ENCODE data around the gene MYL4.
"Not testable (repeated sequence)": the region's sequence is repeated elsewhere in the genome, so short reads cannot be mapped to it uniquely, and the experiment has no call there.

Gene MYL4

DNA sequence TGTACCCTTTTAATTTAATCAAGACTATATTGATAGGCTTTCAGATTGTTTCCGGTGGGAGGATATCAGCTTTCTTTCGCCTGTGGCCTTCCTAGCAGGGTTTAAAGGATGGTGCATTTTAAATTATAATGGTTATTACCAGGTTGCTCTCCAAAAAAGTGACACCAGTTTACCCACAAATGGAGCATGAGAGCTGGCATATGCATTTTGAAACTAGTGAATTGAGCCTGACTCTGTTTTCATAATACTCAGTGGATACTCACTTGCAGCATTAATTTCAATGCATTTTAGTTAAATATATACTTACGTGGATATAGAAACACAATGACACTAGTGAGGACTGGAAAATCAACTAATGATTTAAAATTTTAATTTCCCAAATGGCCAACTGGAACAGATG is 5.8 kb downstream of the MYL4 start:
- ChIA-PET POLR2A (no interaction called here), CTCF (no interaction called here)
- TF ChIP-seq L3MBTL2 (conservative IDR thresholded peaks at IDR 0.05) (no peak), SP1 (IDR thresholded peaks at IDR 0.05) (no peak), HDGF (IDR thresholded peaks at IDR 0.05; ENCODE audit: borderline replicate concordance) (no peak), ELF4 (IDR thresholded peaks at IDR 0.05) (no peak), FOXK2 (IDR thresholded peaks at IDR 0.05) (no peak)
- DNase-seq (ENCODE audit: extremely low spot score): no peak

DNA sequence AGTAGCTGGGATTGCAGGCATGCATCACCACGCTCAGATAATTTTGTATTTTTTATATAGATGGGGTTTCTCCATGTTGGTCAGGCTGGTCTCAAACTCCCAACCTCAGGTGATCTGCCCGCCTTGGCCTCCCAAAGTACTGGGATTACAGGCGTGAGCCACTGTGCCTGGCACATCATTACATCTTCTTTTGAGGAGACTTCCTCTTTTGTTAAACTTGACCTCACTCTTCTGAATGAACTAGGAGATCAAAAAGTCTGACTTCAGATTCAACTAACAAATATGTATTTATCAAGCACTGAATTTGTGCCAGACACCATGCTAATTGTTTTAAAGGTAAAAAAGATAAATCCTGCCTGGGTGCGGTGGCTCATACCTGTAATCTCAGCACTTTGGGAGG is 7.7 kb downstream of the MYL4 start:
- POLR2A ChIA-PET; DNase-seq (ENCODE audit: extremely low spot score); CTCF ChIA-PET: not testable (repeated sequence)

DNA sequence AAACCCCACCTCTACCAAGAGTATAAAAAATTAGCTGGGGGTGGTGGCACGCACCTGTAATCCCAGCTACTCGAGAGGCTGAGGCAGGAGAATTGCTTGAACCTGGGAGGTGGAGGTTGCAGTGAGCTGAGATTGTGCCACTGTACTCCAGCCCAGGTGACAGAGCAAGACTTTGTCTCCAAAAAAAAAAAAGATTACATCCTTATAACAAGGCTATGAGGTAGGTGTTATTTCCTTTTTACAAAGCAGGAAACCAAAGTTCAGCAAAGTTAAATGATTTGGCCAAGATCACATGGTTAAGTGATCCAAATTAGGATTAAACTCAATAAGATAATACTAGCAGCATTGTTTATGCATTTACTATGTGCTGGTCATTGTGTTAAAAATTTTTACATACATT is 8.1 kb downstream of the MYL4 start:
- POLR2A ChIA-PET: not testable (repeated sequence)

DNA sequence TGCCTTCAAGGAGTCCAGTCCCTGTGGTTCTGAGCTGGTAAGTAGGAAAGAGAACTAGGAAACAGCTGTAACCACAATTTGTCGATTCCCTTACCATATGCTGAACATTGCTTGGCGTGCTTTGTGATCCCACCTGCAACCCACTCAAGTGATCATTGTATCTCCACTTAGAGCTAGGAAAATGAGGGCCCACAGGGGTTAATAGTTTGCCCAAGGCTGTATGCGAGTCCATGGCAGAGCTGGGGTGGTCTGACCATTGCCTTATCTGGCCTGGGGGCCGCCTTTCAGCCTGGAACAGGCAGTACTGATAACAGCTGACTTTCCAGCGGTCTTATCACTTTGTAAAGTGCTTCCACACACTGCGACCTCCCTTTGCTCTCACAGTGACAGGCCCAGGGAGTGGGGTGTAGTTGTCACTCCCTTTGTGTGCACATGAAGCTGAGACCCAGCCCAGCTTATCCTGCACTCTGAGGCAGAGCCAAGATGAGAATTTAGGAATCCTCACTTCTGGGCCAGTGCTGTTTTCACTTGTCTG is 9.8 kb downstream of the MYL4 start:
- POLR2A ChIA-PET: no interaction called here
- TF ChIP-seq LEF1 (IDR thresholded peaks at IDR 0.05; ENCODE audit: borderline replicate concordance) (no peak), SUZ12 (IDR thresholded peaks at IDR 0.05) (no peak), FOXK2 (IDR thresholded peaks at IDR 0.05) (no peak), ARNT (IDR thresholded peaks at IDR 0.05) (no peak), NFRKB (IDR thresholded peaks at IDR 0.05) (no peak), CTBP1 (IDR thresholded peaks at IDR 0.05; ENCODE audit: borderline replicate concordance) (no peak), TARDBP (IDR thresholded peaks at IDR 0.05) (no peak), FOXA1 (IDR thresholded peaks at IDR 0.05) (no peak), BHLHE40 (IDR thresholded peaks at IDR 0.05; ENCODE audit: borderline replicate concordance) (no peak), ZNF384 (IDR thresholded peaks at IDR 0.05) (no peak), SP1 (IDR thresholded peaks at IDR 0.05) (no peak), HDGF (IDR thresholded peaks at IDR 0.05; ENCODE audit: borderline replicate concordance) (no peak), L3MBTL2 (conservative IDR thresholded peaks at IDR 0.05) (no peak), FOXM1 (IDR thresholded peaks at IDR 0.05; ENCODE audit: borderline replicate concordance) (no peak), ELF4 (IDR thresholded peaks at IDR 0.05) (no peak)
- TF ChIP-seq, protein P1, sequence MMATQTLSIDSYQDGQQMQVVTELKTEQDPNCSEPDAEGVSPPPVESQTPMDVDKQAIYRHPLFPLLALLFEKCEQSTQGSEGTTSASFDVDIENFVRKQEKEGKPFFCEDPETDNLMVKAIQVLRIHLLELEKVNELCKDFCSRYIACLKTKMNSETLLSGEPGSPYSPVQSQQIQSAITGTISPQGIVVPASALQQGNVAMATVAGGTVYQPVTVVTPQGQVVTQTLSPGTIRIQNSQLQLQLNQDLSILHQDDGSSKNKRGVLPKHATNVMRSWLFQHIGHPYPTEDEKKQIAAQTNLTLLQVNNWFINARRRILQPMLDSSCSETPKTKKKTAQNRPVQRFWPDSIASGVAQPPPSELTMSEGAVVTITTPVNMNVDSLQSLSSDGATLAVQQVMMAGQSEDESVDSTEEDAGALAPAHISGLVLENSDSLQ (IDR thresholded peaks at IDR 0.05): no peak
- DNase-seq (ENCODE audit: extremely low spot score): no peak
- CTCF ChIA-PET: interaction anchor here (0.7 kb wide), 2 partner anchors 23 to 29 kb away, joined by 3 read pairs; partner anchors contain the start of gene CDC27

More for the DNA sequence above, 8.1 kb downstream of the MYL4 start:
- DNase-seq (ENCODE audit: extremely low spot score); CTCF ChIA-PET: not testable (repeated sequence)

DNA sequence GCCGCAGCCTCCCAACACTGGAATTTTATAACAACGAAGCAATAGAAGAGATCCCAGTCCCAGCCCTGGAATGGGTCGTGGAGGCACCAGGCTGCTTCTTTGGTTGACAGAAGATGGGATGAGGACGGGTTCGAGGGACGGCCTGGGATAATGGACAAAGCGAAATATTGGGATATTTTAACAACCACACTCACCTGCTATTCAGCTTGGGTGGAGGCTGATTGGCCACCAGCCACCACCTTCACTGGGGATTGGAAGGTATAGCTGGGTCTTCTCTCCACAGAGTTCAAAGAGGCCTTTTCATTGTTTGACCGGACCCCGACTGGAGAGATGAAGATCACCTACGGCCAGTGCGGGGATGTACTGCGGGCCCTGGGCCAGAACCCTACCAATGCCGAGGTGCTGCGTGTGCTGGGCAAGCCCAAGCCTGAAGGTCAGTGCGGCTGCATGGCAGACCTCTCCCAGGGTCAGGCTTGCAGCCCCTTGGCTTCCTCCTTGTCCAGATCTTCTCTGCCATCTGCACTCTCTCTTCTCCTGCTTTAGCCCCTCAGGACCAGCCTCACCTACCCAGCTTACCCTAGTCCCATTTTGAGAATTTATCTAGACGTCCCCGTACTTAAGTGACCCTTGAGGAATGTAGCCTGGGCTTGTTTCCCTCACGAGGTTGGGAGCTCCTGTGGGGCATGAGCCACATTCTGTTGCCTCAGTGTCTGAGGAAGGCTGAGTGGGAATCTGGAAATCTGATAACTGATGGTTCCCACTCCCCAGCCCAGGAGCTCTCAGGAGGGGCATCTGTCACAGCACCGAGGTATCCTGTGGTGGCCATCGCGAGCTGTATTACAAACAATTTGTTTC is 10.7 kb downstream of the MYL4 start:
- POLR2A ChIA-PET: no interaction called here
- TF ChIP-seq SUZ12 (IDR thresholded peaks at IDR 0.05) (no peak), CTBP1 (IDR thresholded peaks at IDR 0.05; ENCODE audit: borderline replicate concordance) (no peak), LEF1 (IDR thresholded peaks at IDR 0.05; ENCODE audit: borderline replicate concordance) (no peak), ZNF384 (IDR thresholded peaks at IDR 0.05) (no peak), BHLHE40 (IDR thresholded peaks at IDR 0.05; ENCODE audit: borderline replicate concordance) (no peak), ARNT (IDR thresholded peaks at IDR 0.05) (no peak), FOXK2 (IDR thresholded peaks at IDR 0.05) (no peak), NFRKB (IDR thresholded peaks at IDR 0.05) (no peak), HDGF (IDR thresholded peaks at IDR 0.05; ENCODE audit: borderline replicate concordance) (no peak), FOXA1 (IDR thresholded peaks at IDR 0.05) (no peak), L3MBTL2 (conservative IDR thresholded peaks at IDR 0.05) (no peak), ELF4 (IDR thresholded peaks at IDR 0.05) (no peak), SP1 (IDR thresholded peaks at IDR 0.05) (no peak), FOXM1 (IDR thresholded peaks at IDR 0.05; ENCODE audit: borderline replicate concordance) (no peak), TARDBP (IDR thresholded peaks at IDR 0.05) (no peak)
- TF ChIP-seq, protein P1 (IDR thresholded peaks at IDR 0.05): no peak

DNA sequence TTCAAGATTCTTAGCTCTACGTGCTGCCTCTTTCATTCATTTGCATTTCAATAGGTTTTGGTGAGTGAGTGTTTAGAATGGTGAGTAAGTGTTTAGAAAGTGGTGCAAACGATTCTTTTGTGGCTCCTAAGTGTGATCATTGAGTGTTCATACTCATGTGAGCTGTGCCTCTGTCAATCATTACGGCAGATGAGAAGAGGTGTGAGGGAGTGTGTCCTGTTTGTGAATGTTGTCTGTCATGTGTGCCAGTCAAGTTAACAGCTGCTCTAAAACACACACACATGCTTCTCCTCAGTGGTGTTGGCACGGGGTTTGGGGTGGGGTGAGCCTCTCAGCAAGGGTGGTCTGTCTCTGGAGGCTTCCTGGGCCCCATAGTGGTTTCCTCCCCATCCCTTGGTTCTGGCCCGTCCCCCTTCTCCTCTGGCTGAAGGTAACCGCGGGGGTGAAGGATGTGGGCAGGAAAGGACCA is 11.4 kb downstream of the MYL4 start:
- TF ChIP-seq HDGF (IDR thresholded peaks at IDR 0.05; ENCODE audit: borderline replicate concordance) (no peak), FOXK2 (IDR thresholded peaks at IDR 0.05) (no peak), CTBP1 (IDR thresholded peaks at IDR 0.05; ENCODE audit: borderline replicate concordance) (no peak), TARDBP (IDR thresholded peaks at IDR 0.05) (no peak)
- TF ChIP-seq, protein P1 (IDR thresholded peaks at IDR 0.05): peak; percentile 54; the same call in 1 of the 2 replicates
- DNase-seq (ENCODE audit: extremely low spot score): no peak
- CTCF ChIA-PET: no interaction called here
- POLR2A ChIA-PET: no interaction called here

More for the DNA sequence above, 10.7 kb downstream of the MYL4 start:
- CTCF ChIA-PET: no interaction called here
- DNase-seq (ENCODE audit: extremely low spot score): no peak

DNA sequence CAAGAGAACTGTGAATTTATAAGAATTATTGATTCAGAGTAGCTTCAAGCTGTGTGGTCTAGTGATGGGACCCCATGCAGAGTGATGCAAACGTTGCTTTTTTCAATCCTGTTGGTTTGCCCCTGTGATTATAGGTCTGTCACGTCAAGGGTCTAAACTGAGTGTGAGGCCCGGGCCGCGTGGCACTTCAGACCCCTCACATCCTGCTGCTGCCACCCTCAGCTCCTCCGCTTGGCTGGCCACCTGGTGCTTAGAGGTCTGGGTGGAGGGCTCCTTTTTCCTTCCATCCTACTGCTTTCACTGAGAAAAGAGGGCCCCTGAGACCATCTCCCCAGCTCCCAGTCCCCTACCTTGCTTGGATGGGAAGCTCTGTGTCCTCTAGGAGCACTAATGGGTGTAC is 12.0 kb downstream of the MYL4 start:
- CTCF ChIA-PET: no interaction called here
- TF ChIP-seq CTBP1 (IDR thresholded peaks at IDR 0.05; ENCODE audit: borderline replicate concordance) (no peak), FOXM1 (IDR thresholded peaks at IDR 0.05; ENCODE audit: borderline replicate concordance) (no peak), FOXA1 (IDR thresholded peaks at IDR 0.05) (no peak), HDGF (IDR thresholded peaks at IDR 0.05; ENCODE audit: borderline replicate concordance) (no peak), BHLHE40 (IDR thresholded peaks at IDR 0.05; ENCODE audit: borderline replicate concordance) (no peak), LEF1 (IDR thresholded peaks at IDR 0.05; ENCODE audit: borderline replicate concordance) (no peak), TARDBP (IDR thresholded peaks at IDR 0.05) (no peak), ZNF384 (IDR thresholded peaks at IDR 0.05) (no peak), ARNT (IDR thresholded peaks at IDR 0.05) (no peak), FOXK2 (IDR thresholded peaks at IDR 0.05) (no peak), L3MBTL2 (conservative IDR thresholded peaks at IDR 0.05) (no peak), NFRKB (IDR thresholded peaks at IDR 0.05) (no peak), SUZ12 (IDR thresholded peaks at IDR 0.05) (no peak), SP1 (IDR thresholded peaks at IDR 0.05) (no peak), ELF4 (IDR thresholded peaks at IDR 0.05) (no peak)
- TF ChIP-seq, protein P1 (IDR thresholded peaks at IDR 0.05): no peak
- DNase-seq (ENCODE audit: extremely low spot score): no peak

More for the DNA sequence above, 12.0 kb downstream of the MYL4 start:
- POLR2A ChIA-PET: no interaction called here

Measured in HEK293T (cell line).